PFSK-1 (cell line): ENCODE measurements around the gene ARHGAP42.

ENCODE experiments used
- POLR2AphosphoS5 ChIP-seq: IDR thresholded peaks from 2 replicates; pipeline ENCODE4 v1.6.1; 2012; ENCODE audit warnings: low read depth, mild to moderate bottlenecking, control low read depth, low read length, moderate library complexity
- TF ChIP-seq, protein P1 (sequence below), 2 experiments: IDR thresholded peaks; 2 replicates each; pipeline versions ENCODE4 v1.6.1 to v1.8.0; 2011 to 2012; ENCODE audit warnings: low read depth in 2 of 2, low read length in 2 of 2, control low read depth in 1 of 2, inconsistent platforms in 1 of 2, mild to moderate bottlenecking in 1 of 2, moderate library complexity in 1 of 2; ENCODE audit not compliant: insufficient read depth in 1 of 2

DNA sequence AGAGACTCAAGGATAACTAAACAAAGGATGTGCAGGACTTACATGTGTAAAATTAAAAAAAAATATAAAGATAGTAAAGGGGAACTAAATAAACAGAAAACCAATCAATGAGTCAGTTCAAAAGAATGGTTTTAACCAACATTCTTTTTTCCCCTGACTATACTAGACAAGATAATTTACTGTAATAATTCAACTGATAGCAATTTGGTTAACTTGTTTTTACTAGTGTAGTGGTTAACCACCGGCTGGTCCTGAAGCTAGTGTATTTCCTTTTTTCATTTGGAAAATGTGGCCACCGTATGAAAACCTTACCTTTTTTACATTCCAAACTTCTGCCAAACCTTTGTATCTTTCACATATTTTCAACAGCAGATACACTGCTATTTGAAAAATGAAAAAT lies 123.1 kb downstream of the ARHGAP42 start:
- TF ChIP-seq, protein P1, sequence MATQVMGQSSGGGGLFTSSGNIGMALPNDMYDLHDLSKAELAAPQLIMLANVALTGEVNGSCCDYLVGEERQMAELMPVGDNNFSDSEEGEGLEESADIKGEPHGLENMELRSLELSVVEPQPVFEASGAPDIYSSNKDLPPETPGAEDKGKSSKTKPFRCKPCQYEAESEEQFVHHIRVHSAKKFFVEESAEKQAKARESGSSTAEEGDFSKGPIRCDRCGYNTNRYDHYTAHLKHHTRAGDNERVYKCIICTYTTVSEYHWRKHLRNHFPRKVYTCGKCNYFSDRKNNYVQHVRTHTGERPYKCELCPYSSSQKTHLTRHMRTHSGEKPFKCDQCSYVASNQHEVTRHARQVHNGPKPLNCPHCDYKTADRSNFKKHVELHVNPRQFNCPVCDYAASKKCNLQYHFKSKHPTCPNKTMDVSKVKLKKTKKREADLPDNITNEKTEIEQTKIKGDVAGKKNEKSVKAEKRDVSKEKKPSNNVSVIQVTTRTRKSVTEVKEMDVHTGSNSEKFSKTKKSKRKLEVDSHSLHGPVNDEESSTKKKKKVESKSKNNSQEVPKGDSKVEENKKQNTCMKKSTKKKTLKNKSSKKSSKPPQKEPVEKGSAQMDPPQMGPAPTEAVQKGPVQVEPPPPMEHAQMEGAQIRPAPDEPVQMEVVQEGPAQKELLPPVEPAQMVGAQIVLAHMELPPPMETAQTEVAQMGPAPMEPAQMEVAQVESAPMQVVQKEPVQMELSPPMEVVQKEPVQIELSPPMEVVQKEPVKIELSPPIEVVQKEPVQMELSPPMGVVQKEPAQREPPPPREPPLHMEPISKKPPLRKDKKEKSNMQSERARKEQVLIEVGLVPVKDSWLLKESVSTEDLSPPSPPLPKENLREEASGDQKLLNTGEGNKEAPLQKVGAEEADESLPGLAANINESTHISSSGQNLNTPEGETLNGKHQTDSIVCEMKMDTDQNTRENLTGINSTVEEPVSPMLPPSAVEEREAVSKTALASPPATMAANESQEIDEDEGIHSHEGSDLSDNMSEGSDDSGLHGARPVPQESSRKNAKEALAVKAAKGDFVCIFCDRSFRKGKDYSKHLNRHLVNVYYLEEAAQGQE (IDR thresholded peaks at IDR 0.05; ENCODE audit: insufficient read depth in 1 of 2, low read depth in 2 of 2, low read length in 2 of 2), result no peak
- no peak for TF ChIP-seq POLR2AphosphoS5
